Erythroblast (primary cell): ENCODE data around the gene USP44.

Experiments
- DNase-seq, 2 experiments: peaks; one replicate each; lab custom pipeline; 2025; lab: John Stamatoyannopoulos, UW
- GATA1 ChIP-seq: IDR thresholded peaks from 2 replicates; pipeline ENCODE4 v1.6.1; 2011; ENCODE audit warnings: low read depth, mild to moderate bottlenecking, control low read depth, low read length, moderate library complexity
- POLR2A ChIP-seq: IDR thresholded peaks from 2 replicates; pipeline ENCODE4 v1.6.1; 2011; ENCODE audit warnings: mild to moderate bottlenecking, low read length

The USP44 gene

DNA sequence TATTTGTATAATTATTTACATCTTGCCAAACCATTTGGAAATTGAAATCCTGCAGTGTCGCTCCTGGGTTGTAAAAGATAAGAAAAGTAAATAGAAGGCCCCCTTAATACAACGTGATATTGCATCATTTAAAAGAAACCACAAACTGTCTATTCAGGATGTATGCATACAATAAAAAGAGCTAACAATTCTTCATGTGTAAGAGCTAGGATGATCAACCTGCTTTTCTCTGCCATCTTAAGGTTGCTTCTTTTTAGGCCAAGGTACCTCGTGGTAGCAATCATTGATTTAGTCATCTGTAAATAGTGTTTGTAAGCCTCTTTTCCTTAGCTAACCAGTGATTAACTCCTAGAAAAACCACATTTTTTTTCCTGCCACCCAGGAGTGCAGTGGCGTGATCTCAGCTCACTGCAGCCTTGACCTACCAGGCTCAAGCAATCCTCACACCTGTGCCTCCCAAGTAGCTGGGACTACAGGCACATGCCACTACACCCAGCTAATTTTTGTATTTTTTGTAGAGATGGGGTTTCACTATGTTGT is 3.3 kb upstream of the USP44 start:
- DNase-seq: peak; percentile 39 to 40
- TF ChIP-seq POLR2A (no peak), GATA1 (no peak)

DNA sequence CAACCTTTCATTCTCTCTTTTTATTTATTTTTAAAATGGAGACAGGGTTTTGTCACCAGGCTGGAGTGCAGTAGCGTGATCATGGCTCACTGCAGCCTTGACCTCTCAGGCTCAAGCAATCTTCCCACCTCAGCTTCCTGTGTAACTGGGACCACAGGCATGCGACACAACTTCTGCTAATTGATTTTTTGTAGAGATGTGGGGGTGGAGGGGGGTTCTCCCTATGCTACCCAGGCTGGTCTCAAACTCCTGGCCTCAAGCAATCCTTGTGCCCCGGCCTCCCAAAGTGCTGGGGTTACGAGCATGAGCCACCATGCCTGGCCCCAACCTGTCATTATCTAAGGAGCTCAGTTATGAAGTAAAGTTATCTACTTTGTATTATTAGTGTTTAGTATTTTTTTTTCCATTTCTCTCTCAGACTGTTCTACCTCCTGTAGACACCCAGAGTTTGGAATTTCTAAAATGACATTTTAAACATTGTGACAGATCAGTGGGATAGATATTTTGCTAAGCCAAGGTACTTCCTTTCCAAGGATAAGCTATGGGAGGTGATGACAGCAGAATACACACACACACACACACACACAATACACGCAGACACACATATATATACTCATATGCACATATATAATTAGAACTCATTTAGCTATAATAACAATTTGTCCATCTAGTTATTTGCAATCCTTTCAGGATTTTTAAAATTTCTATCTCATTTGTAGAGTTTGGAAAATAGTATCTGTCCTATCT is 2.1 kb upstream of the USP44 start:
- TF ChIP-seq GATA1 (no peak), POLR2A (no peak)
- DNase-seq: no peak

DNA sequence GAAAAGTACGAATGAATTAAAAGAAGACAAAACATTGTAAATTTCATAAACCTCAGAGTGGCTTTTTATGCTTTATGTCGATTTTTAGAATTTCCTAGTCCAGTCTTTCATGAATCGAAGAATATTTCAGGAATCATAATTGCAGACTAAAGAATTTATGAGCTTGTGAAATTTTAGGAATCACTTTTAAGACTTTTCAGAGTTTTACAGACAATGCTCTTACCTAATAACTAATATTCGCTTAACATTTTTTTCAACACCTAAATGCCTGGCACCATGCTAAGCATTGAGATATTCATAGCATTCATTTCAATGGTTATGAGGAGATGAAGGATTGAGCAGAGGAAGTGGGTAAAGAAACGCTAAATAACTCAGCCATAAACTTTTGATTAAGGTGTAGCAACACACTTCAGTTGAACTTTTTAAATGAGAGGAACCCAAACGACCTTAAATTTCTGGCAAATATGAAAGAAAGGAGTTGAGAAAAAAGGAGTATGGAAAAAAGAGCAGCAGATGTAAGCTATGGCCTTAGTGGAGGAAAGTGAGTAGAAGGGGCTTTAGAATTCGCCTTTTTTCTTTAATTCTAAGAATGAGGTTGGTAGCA is 739 bp upstream of the USP44 start:
- TF ChIP-seq POLR2A: no peak
- TF ChIP-seq GATA1: no peak
- no peak for DNase-seq

GRCh38 chr12:95549392-95550084 is 1.7 kb downstream of the USP44 start:
- no peak for TF ChIP-seq GATA1
- TF ChIP-seq POLR2A: no peak

DNA sequence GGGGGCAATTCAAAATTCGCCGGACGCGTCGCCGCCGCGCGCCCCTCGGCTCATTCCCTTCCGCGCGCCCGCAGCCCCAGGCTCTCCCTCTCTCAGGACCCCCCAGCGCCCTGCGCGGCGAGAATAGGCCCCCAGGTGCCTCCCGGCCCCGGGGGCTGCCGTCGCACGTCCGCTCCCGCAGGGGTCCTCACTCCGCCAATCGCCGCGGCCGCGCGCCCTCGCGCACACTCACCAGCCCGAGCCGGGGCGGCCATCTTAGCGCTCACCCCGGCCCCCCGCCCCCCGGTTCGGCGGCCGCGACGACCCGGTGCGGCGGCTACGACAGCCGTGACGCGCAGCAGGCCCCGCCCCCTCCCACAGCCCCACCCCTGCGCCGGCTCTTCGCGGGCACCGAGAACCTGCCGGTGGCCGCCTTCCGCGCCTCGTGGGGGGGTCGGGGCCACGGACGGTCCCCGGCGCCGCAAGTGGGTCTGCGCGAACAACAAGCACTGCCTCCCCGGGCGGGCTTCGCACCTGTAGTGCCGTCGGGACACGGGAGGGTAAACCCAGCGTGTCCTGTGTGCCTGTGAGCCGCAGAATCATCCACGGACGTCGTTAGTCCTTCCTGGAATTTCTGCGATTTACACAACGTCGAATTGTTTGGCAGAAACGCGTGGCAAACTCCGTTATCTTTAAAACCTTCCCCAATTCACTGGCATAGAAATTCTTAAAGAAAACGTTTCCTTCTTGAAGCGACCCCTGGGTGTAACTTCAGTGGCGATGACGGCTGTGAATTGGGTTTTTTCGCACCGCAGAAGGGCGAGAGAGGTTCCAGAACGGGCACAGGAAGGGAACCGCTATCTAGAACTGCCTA is 2.5 kb downstream of the USP44 start:
- TF ChIP-seq GATA1 (no peak), POLR2A (peak; percentile 49)
- peak; percentile 71 to 72 for DNase-seq

More at GRCh38 chr12:95549392-95550084, 1.7 kb downstream of the USP44 start:
- DNase-seq: no peak

DNA sequence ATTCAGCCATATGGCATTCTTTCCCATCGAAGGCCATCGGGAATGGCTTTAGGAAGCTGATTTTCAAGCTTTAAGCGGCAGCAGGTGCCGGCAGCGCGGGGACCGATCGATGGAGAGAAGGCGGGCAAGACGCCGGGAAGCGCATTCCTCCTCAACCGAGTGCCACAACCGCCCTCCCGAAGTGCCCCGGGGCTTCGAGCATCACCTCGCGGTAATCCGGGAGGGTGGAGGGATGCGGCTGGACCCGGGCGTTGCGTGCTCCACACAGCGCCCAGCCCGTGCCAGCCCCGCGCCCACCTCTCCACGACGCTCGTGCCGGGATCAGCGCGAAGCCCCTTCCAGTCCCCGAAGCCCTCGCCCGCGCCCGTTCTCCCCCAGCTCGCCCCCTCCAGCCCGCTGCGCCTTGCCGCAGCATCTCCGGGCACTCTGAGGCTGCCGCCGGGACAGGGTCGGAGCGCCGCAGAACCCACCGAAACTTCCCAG is 3.2 kb downstream of the USP44 start:
- peak; percentile 41 to 55 for DNase-seq
- no peak for TF ChIP-seq POLR2A
- TF ChIP-seq GATA1: no peak

DNA sequence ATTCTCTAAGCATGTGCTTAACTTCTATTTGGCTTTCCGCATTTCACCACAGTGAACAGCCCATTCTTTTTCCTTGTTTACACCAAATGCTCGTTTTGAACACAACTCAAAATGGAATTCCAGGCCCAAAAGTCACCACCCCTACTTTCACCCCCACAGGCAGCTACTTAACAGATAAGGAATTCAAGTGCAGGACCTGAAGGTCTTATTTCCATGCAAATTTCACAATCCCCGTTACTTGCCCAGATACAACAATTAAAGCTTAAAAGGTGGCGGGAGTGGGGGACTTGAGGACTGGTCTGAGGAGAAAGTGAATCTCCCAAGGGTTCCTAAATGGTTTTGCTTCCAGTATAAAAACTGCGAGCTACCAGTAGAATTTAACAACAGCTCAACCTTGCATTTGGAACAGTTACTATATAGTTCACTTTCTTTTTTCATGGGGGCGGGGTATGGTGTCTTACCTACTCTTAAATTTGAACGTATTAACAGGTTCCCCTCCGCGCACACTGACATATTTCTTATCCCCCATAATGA is 3.7 kb downstream of the USP44 start:
- no peak for TF ChIP-seq GATA1
- TF ChIP-seq POLR2A: no peak
- peak; percentile 41 to 55 for DNase-seq

- peak; percentile 65 to 86 for DNase-seq
- TF ChIP-seq GATA1 (peak; percentile 11), POLR2A (no peak)
Measured at GRCh38 chr12:95546491-95546813, 4.8 kb downstream of the USP44 start.

DNA sequence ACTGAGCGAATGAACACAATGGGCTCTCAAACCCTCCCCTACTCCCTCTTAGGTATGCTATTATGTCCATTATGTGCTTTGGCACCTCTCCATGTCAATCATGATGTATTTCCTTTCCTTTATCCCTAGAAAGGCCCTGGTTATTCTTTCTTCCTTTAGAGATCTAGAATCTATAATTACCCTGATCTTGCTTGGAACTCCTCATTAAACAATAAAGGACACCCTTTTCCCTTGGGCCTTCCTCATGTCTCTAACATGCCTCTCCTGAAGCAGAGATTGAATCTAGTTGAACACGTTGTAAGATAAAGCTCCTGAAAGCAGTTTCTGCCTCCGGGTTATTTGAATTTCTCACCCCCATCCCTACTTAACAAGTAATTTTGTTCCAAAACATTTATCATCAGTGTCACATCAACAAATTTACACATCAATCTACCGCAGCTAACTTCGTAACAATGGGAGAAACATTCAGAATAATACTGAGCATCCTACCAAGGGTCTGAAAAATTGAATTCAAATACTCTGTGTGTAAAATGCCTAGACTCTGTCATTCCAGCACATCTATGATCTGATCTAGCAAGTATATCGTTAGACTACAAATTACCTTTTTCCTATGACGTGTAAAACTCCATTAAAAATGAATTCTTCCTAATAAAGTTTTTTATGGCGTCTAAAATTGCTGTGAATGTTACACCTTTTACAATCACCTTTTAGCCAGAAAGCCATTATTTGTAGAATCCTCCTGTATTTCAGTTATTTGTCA is 5.4 kb downstream of the USP44 start:
- TF ChIP-seq POLR2A: no peak
- TF ChIP-seq GATA1: no peak
- DNase-seq: no peak

DNA sequence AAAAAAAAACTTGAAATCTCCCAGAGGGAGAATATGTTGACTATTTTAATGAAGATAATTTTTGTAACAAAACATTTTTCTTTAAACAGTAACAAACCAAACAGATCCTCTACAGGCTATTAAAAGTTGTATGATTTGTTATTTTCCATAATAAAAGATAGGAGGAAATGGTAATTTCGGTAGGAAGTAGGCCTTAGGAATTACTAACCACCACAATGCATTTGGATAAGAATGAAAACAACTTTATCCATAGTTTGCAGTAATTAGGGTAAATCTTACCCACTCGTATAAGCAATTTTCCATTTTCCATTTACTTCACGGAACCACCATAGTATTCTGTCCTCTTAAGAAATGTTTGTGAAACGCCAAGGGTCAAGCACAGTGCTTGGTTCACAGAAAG is 6.0 kb downstream of the USP44 start:
- DNase-seq: no peak
- TF ChIP-seq POLR2A (no peak), GATA1 (no peak)

- no peak for DNase-seq
- TF ChIP-seq POLR2A (no peak), GATA1 (no peak)
Measured at GRCh38 chr12:95544756-95545155, 6.5 kb downstream of the USP44 start.

- TF ChIP-seq POLR2A (no peak), GATA1 (no peak)
- no peak for DNase-seq
Measured at GRCh38 chr12:95543305-95543704, 8.0 kb downstream of the USP44 start.
